SU-DHL-6 (cell line): ENCODE measurements around the gene HBEGF.

Experiments used
- CTCF ChIP-seq: fragments of 200-600 bp; sonication (generic); IDR thresholded peaks from one replicate; pipeline ENCODE4 v1.5.1; 2017; ENCODE audit warnings: antibody characterized with exemption, mild to moderate bottlenecking, low read length, moderate library complexity; ENCODE audit not compliant: insufficient read depth, poor library complexity, severe bottlenecking
- EZH2phosphoT487 ChIP-seq: fragments of 200-600 bp; sonication (generic), shearing (Covaris generic); conservative IDR thresholded peaks from 2 replicates; pipeline ENCODE4 v1.6.1; 2018; ENCODE audit warnings: mild to moderate bottlenecking, antibody characterized with exemption, low read length, moderate library complexity, mixed read lengths

- no peak for TF ChIP-seq CTCF
- no peak for TF ChIP-seq EZH2phosphoT487
Observed at GRCh38 chr5:140365282-140365681, 18.9 kb upstream of the HBEGF start.
